Brain microvascular endothelial cell (primary cell): ENCODE measurements around the gene GCN1.
A peak's percentile ranks its signal among the peaks of the same experiment; 100 is the strongest.

Experiments
- DNase-seq: peaks from one replicate; pipeline ENCODE4 v3.0.0-alpha.2; 2020
- H3K27ac ChIP-seq: fragments of 250-450 bp; sonication (Bioruptor Pico); 2 replicates; pipeline ENCODE4 v1.5.1; 2020; ENCODE audit warnings: mild to moderate bottlenecking, moderate library complexity
- H3K27me3 ChIP-seq: fragments of 250-450 bp; sonication (Bioruptor Pico); replicated peaks from 2 replicates; pipeline ENCODE4 v1.5.1; 2020; ENCODE audit warnings: mild to moderate bottlenecking
- H3K36me3 ChIP-seq: fragments of 250-450 bp; sonication (Bioruptor Pico); replicated peaks from 2 replicates; pipeline ENCODE4 v1.5.1; 2020; ENCODE audit warnings: mild to moderate bottlenecking
- H3K4me3 ChIP-seq: 2 replicates; pipeline ENCODE4 v1.5.1; 2011; ENCODE audit warnings: low read depth, mild to moderate bottlenecking, control low read depth, low read length, moderate library complexity
- CTCF ChIP-seq: IDR thresholded peaks from 2 replicates; pipeline ENCODE4 v1.5.1; 2011; ENCODE audit warnings: low read depth, mild to moderate bottlenecking, moderate library complexity, low read length, control low read depth, inconsistent platforms; ENCODE audit errors: missing control alignments
- in situ Hi-C: cut with HindIII; loops from 2 replicates; pipeline ENCODE4 v1.10.0; 2017; ENCODE audit warnings: low sequenced_read_pairs, low pct_ligation_motif_present

GCN1 gene

GRCh38 chr12:120229487-120230325 is 35.2 kb upstream of the GCN1 start:
- in situ Hi-C loops = no loop called here
- Histone ChIP-seq H3K27me3 (no peaks in the 10 kb centered on the region), H3K4me3 (no peak overlapping the region), H3K27ac (peak overlapping the region; percentile 94), H3K36me3 (peaks cover 19% of the 10 kb centered on the region)
- DNase-seq = no peak
- TF ChIP-seq CTCF = no peak

- Histone ChIP-seq H3K27ac (peak overlapping the region; percentile 94), H3K4me3 (no peak overlapping the region), H3K36me3 (peaks cover 24% of the 10 kb centered on the region), H3K27me3 (no peaks in the 10 kb centered on the region)
- in situ Hi-C loops = no loop called here
- DNase-seq = no peak
- no peak for TF ChIP-seq CTCF
Observed at GRCh38 chr12:120229071-120229486, 34.6 kb upstream of the GCN1 start.

GRCh38 chr12:120228291-120229070 is 34.0 kb upstream of the GCN1 start:
- in situ Hi-C loops = no loop called here
- Histone ChIP-seq H3K36me3 (peaks cover 29% of the 10 kb centered on the region), H3K27me3 (no peaks in the 10 kb centered on the region), H3K4me3 (peak overlapping the region; percentile 9), H3K27ac (peak overlapping the region; percentile 94)
- peak; percentile 96 for TF ChIP-seq CTCF
- peak; percentile 63 for DNase-seq

GRCh38 chr12:120228041-120228290 is 33.5 kb upstream of the GCN1 start:
- Histone ChIP-seq H3K4me3 (no peak overlapping the region), H3K27ac (no peak overlapping the region), H3K27me3 (no peaks in the 10 kb centered on the region), H3K36me3 (peaks cover 34% of the 10 kb centered on the region)
- DNase-seq = no peak
- in situ Hi-C loops = no loop called here
- TF ChIP-seq CTCF = no peak

- H3K4me3 ChIP-seq = no peak overlapping the region
- H3K27me3 ChIP-seq = no peaks in the 10 kb centered on the region
- TF ChIP-seq CTCF = no peak
- peaks cover 39% of the 10 kb centered on the region for H3K36me3 ChIP-seq
- no peak overlapping the region for H3K27ac ChIP-seq
- in situ Hi-C loops = no loop called here
- no peak for DNase-seq
Observed at GRCh38 chr12:120227233-120228040, 32.9 kb upstream of the GCN1 start.
